Stimulated activated CD4-positive, alpha-beta T cell treated with anti-CD3 and anti-CD28 coated beads, Interleukin-4, amount 100 ng/mL, for 4 hours (primary cell): ENCODE measurements around the gene DRC1.
"Not testable (repeated sequence)": the region's sequence is repeated elsewhere in the genome, so short reads cannot be mapped to it uniquely, and the experiment has no call there.

ENCODE experiments used
- DNase-seq, 2 experiments: peaks; one replicate each; pipeline ENCODE4 v3.0.0-alpha.2; 2020

The DRC1 gene

GRCh38 chr2:26401739-26402541 is at the start of gene DRC1:
Gene DRC1, plus strand, starts transcription at chr2:26401920. Its CDS starts 70 bp downstream, at chr2:26401990.
- DNase-seq: no peak

GRCh38 chr2:26352892-26353291 is 48.8 kb upstream of the DRC1 start:
- DNase-seq: peak in 1 of 2 experiments; percentile 48

DNA sequence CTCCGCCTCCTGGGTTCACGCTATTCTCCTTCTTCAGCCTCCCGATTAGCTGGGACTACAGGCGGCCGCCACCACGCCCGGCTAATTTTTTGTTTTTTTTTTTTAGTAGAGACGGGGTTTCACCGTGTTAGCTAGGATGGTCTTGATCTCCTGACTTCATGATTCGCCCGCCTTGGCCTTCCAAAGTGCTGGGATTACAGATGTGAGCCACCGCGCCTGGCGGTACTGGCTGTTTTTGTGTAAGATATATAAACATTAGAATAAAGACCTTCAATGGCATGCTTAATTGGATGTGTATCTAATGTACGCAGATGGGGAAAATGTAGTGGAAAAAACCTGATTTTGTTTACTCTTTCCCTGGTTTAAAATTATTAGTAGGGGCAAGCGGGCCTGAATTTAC is 47.3 kb upstream of the DRC1 start:
- DNase-seq: not testable (repeated sequence)

DNA sequence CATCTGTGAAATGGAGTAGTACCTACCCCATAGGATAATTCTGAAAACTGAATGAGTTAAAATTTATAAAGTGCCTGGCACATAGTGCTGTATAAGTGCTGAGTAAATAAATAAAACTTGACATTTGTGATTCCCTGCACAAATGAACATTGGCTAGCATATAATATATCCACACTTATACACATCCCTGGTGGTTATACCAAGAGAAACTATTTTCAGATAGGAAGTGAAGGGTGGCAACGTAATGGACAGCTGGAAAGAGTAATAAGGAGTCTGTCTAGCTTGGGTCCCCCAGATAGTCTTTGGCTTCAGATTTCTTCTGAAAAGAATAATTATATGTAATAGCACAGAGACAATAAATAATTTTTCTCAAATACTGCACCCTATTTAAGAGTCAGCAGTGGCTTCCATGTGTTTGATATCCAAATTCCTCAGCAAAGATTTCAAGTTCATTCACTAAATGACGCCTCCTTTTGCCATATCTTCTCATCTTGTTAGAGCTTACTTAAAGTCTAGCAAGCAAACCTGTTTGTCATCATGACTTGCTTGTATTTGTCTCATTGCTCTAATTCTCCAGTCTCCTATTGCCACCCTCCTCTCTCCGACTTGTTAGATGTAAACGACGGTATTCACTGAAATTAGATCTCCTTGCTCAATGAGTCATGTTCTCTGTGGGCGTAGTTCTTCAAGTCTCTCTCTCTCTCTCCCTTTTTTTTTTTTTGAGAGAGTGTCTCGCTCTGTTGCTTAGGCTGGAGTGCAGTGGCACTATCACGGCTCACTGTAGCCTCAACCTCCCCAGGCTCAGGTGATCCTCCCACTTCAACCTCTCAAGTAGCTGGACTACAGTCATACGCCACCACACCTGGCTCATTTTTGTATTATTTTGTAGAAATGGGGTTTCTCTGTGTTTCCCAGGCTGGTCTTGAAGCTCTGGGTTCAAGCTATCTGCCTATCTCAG is 46.4 kb upstream of the DRC1 start:
- DNase-seq: no peak

DNA sequence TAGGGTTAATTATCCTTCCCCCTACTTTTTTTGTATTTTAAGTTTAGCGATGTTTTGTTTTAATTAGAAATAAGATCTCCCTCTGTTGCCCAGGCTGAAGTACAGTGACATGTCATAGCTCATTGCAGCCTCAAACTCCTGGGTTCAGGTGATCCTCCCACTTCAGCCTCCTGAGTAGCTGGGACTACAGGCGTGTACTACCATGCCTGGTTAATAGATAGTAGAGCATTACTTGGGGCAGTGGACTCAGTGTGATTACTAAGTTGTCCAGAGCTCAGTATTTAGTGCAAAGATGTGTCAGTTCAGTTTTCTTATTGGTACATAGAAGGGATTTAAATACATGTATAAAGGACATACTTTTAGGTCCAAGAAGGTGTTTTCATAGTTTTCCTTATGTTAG is 45.6 kb upstream of the DRC1 start:
- DNase-seq: no peak

GRCh38 chr2:26356771-26357170 is 44.9 kb upstream of the DRC1 start:
- no peak for DNase-seq

DNA sequence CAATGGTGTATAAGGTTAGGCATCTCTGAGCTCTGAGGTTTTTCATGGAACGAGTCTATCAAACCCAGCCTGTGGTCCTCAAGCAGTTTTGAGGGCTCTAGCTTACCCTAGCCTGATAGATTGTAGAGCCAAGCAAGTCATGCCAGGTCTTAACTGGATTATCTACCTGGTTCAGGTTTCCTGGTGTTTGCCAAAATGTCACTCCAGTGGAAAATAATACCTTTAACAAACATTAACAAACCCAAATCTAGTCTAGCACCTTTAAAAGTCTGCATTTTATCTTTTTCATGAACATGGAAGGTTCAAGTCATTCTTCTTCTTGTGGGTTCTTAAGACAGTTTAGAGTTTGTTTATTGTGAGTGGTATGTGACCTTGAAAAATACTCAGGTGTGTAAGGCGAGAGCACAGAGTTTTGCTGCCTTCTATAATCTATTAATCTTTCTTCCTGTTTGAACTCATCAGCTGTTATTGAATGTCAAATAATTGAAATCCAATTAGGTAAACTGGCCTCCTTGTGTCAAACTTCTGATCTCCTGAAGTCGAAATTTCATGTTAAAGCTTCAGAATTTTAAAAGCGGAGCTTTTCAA is 41.7 kb upstream of the DRC1 start:
- no peak for DNase-seq

DNA sequence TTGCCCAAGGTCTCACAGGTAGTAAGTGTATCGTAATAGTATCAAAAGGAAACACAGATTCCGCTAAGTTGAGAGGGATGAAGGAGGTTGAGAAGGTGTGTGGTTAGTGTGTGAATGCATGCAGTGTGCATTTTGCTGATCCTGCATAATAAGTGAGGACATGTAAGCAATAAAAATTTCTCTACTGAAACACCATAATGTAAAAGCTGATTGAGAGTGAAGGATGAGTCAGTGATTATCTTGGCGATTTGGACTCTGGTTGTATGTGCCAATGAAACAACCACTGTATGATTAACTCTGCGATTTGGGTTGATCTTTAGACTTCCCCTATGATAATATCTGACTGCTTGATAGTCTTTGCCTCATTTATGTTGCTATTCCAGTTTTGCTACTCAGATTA is 38.4 kb upstream of the DRC1 start:
- DNase-seq: no peak

DNA sequence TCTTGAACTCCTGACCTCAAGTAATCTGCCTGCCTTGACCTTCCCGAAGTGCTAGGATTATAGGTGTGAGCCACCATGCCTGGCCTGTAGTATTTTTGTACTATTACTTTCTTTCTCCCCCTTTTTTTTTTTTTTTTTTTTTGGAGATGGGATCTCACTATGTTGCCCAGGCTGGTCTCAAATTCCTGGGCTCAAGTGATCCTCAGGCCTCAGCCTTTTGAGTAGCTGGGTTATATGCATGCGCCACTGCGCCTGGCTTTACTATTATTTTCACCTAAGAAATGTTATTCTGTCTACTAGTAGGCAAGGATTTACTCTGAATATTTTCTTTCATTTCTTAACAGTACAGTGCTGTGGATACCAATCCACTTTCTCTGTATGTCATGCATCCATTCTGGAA is 37.8 kb upstream of the DRC1 start:
- no peak for DNase-seq

DNA sequence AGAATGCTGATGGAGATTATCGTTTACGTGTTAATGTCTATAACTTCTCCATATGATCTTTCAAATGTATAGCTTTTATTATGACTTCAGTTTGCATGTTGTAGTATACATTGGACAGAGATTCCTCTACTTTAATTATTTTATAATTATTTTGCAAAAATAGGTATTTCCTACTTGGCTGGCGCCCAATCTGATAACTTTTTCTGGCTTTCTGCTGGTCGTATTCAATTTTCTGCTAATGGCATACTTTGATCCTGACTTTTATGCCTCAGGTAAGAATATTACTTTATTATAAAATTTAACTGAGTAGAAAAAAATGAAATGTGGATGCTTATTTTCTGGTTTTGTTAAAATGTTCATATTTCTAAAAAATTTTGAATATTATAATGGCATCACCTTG is 37.1 kb upstream of the DRC1 start:
- no peak for DNase-seq

GRCh38 chr2:26366957-26367356 is 34.8 kb upstream of the DRC1 start:
- DNase-seq: no peak

GRCh38 chr2:26369664-26370063 is 32.1 kb upstream of the DRC1 start:
- DNase-seq: not testable (repeated sequence)

- DNase-seq: not testable (repeated sequence)
Observed at GRCh38 chr2:26370909-26371308, 30.8 kb upstream of the DRC1 start.

DNA sequence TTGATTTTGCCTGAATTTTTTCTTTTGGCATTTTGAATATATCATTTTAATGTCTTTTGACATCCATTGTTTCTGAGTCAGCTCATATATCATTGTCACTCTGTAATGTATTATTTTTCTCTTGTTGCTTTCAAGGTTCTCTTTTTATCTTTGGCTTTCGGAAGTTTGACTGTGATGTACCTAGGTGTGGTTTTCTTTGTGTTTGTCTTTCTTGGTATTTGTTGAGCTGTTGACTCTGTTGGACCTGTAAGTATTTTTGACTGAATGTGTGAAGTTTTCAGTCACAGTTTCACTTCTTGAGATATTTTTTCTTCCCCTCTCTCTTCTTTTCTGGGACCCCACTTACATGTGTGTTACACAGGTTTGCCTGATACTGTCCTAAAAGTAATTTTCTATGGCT is 24.9 kb upstream of the DRC1 start:
- no peak for DNase-seq

DNA sequence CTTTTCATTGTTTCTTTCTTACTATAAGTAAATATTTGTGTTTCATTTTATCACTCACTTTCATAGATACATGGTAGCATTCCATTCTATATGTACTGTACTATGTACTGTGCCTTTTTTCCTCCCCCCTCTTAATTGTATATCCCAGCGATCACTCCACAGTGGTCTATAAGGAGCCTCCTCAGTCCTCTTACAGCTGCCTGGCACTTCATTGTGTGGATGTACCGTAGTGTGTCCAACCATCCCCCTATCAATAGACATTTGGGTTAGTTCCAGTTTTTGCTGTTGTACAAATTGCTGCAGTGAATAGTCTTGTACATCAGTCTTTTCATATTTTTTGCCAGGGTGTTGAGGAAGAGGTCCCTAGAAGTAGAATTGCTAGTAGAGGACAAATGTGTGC is 21.4 kb upstream of the DRC1 start:
- no peak for DNase-seq

- no peak for DNase-seq
Observed at GRCh38 chr2:26382564-26382963, 19.2 kb upstream of the DRC1 start.

DNA sequence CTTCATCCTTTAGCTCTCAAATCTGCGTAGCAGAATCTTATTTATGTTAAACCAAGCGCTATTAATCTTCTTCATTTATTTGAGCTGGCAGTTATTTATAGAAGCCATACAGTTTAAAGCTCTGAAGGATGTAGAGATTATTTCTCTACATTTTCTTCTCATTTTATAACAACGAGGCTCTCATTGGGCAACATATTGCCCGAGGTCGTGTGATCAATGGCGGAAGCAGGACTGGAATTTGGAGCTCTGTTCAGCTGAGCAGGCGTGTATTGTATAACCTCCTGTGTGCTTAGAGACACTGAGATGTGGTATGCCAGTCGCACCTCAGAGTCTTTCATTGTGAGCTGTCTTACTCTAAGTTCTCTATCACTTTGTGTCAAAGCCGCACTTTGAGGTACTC is 17.5 kb upstream of the DRC1 start:
- no peak for DNase-seq

- DNase-seq: no peak
Observed at GRCh38 chr2:26384597-26384996, 17.1 kb upstream of the DRC1 start.

- no peak for DNase-seq
Observed at GRCh38 chr2:26387189-26387588, 14.5 kb upstream of the DRC1 start.

- no peak for DNase-seq
Observed at GRCh38 chr2:26394694-26395093, 7.0 kb upstream of the DRC1 start.

DNA sequence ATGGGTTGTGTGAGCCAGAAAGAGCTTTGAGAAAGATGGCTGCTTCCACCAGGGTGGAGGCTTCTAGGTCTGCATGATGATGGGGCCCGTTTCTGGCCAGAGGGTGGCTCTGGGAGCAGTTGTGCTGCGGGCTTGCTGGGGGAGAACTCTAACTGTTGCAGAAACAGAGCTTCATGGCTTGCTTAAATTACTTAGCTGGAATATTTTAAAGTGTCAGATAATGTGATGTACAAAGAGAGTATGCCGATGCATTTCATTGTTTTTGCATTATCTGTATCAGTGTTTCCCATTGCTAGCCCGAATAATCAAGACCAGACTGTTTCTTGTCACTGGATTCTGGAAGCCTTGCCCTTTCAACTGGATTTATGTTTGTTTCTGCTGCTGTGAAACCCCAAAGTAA is 6.3 kb upstream of the DRC1 start:
- DNase-seq: no peak

- DNase-seq: peak; percentile 12 to 53
Observed at GRCh38 chr2:26396734-26397298, 4.9 kb upstream of the DRC1 start.

DNA sequence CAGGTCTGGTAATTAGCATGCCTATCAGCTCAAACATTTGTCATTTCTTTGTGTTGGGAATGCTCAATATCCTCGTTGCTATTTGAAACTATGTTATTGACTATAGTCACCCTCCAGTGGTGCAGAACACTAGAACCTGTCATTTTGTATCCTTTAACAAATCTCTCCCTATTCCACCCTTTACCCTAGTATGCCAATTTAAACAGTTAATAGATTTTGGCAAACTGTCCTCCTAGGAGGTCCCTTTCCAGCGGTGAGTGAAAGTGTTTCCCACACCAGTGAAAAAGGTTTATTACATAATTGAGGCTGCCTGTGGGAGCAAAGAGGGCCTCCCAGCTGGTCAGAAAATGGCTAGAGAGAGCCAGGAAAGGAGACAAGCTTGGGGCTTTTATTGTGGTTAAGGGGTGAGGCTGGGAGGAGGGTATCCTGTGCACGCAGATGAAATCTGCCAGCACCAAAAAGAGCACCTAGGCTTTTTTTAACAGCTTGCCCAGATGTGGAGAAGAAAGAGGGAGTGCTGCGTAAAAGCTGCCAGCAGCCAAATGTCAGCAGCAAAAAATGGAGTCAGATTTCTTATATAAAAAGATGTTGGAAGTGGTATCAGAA is 1.8 kb upstream of the DRC1 start:
- DNase-seq: no peak
